Activated CD8-positive, alpha-beta memory T cell treated with anti-CD3 and anti-CD28 coated beads for 1 hour (primary cell): ENCODE results near the gene AGFG2.

Experiments used
- DNase-seq, 2 donors: peaks; one replicate each; pipeline ENCODE4 v3.0.0-alpha.2; 2020; ENCODE audit warnings: low read depth in 1 of 2; ENCODE audit errors: extremely low read depth in 1 of 2

The AGFG2 gene

GRCh38 chr7:100584054-100584682 is 45.2 kb downstream of the AGFG2 start:
- no peak for DNase-seq

GRCh38 chr7:100584683-100585510 is 45.9 kb downstream of the AGFG2 start:
- DNase-seq, result no peak

GRCh38 chr7:100585511-100586265 is 46.7 kb downstream of the AGFG2 start, which contains the start of gene LRCH4:
Gene LRCH4, minus strand, starts transcription at chr7:100586129. Its CDS starts 29 bp downstream, at chr7:100586100.
- peak in 1 of 2 donors; percentile 43 for DNase-seq

- peak; percentile 97 for DNase-seq
Observed at GRCh38 chr7:100586266-100587025, 47.4 kb downstream of the AGFG2 start, which contains the start of gene FBXO24. Gene FBXO24, plus strand, starts transcription at chr7:100586328. Its CDS starts 298 bp downstream, at chr7:100586626.

GRCh38 chr7:100588438-100588837 is 49.4 kb downstream of the AGFG2 start:
- no peak for DNase-seq

GRCh38 chr7:100589341-100589947 is 50.4 kb downstream of the AGFG2 start:
- no peak for DNase-seq

GRCh38 chr7:100590077-100590737 is 51.2 kb downstream of the AGFG2 start:
- DNase-seq, result no peak

GRCh38 chr7:100591596-100591995 is 52.6 kb downstream of the AGFG2 start:
- no peak for DNase-seq

- DNase-seq, result no peak
Observed at GRCh38 chr7:100595188-100595587, 56.2 kb downstream of the AGFG2 start.

GRCh38 chr7:100598425-100598824 is 59.4 kb downstream of the AGFG2 start:
- no peak for DNase-seq

GRCh38 chr7:100599911-100600729 is 61.1 kb downstream of the AGFG2 start:
- no peak for DNase-seq

GRCh38 chr7:100600730-100601038 is 61.7 kb downstream of the AGFG2 start:
- DNase-seq, result no peak

GRCh38 chr7:100602889-100603725 is 64.1 kb downstream of the AGFG2 start:
- DNase-seq, result no peak

GRCh38 chr7:100603726-100604027 is 64.7 kb downstream of the AGFG2 start:
- DNase-seq, result no peak

GRCh38 chr7:100604028-100604975 is 65.3 kb downstream of the AGFG2 start:
- DNase-seq, result peak; percentile 34 to 61

GRCh38 chr7:100604976-100605911 is 66.2 kb downstream of the AGFG2 start:
- no peak for DNase-seq
